MG63 (cell line): ENCODE measurements around the gene PRKCE. TPM values are rescaled to one million over a fixed set of nuclear protein-coding genes. Genes with fewer than 3 reads are reported as not detected.

Experiments used
- DNase-seq: peaks from one replicate; pipeline ENCODE4 v3.0.0-alpha.2; 2020
- H3K27me3 ChIP-seq: fragments of 250-450 bp; sonication (Bioruptor Pico); 2 replicates; pipeline ENCODE4 v1.5.1; 2020; ENCODE audit warnings: mild to moderate bottlenecking, moderate library complexity
- H3K36me3 ChIP-seq: fragments of 250-450 bp; sonication (Bioruptor Pico); 2 replicates; pipeline ENCODE4 v1.5.1; 2020; ENCODE audit warnings: mild to moderate bottlenecking, moderate library complexity
- H3K4me3 ChIP-seq: fragments of 250-450 bp; sonication (Bioruptor Pico); 2 replicates; pipeline ENCODE4 v1.5.1; 2020; ENCODE audit warnings: mild to moderate bottlenecking, moderate library complexity
- H3K9me3 ChIP-seq: fragments of 250-450 bp; sonication (Bioruptor Pico); 2 replicates; pipeline ENCODE4 v1.5.1; 2020; ENCODE audit warnings: mild to moderate bottlenecking, moderate library complexity
- total RNA-seq: library from RNA; depleted of rRNA; stranded (reverse); fragments of >200 nt; shearing (Covaris generic); gene quantifications from 2 replicates; pipeline ENCODE4 v1.2.3, GENCODE V29; 2014; ENCODE audit warnings: low replicate concordance

Gene PRKCE
- total RNA-seq, 1 experiment from 2014 or later, result 16.9 TPM

DNA sequence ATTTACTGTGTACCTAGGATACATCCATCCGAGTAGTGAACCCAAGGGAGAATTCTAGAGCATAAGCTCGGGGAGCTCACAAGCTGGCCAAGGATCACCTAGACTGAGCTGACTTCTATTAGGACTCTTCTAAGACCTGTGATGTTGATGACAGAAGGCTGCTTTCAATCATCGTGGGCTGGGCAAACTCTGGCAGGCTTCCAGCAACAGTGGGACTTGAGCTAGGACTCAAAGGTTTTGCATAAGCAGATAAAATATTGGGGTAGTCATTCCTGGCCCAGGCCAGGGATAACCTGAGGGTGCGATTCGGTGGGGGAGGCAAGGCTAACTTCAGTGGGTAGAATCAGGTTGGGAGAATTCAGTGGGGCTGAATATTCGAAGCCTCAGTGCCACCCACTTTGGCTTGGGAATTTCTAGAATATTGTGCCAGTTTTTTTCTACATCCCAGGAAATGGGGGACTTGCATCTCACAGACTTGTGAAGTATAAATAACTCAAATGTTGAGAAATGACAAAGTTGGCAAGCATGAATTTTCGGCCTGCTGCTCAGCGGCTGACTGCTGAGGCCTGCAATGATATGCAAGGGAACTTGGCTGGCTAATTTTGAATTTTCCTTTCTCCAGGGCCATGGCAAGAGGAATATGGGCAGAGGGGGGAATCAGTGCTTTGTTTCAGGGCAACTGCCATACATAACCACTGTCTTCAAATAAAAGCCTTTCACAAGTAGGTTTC is 274.3 kb downstream of the PRKCE start:
- DNase-seq, result no peak
- Histone ChIP-seq H3K36me3 (no peaks in the 10 kb centered on the region), H3K27me3 (no peaks in the 10 kb centered on the region), H3K9me3 (no peaks in the 10 kb centered on the region; the same call in 1 of the 2 replicates), H3K4me3 (no peak overlapping the region)

- no peak for DNase-seq
- no peaks in the 10 kb centered on the region for H3K36me3 ChIP-seq
- H3K9me3 ChIP-seq, result no peaks in the 10 kb centered on the region; the same call in 1 of the 2 replicates
- no peak overlapping the region for H3K4me3 ChIP-seq
- no peaks in the 10 kb centered on the region for H3K27me3 ChIP-seq
Observed at GRCh38 chr2:45928946-45929345, 277.5 kb downstream of the PRKCE start.

DNA sequence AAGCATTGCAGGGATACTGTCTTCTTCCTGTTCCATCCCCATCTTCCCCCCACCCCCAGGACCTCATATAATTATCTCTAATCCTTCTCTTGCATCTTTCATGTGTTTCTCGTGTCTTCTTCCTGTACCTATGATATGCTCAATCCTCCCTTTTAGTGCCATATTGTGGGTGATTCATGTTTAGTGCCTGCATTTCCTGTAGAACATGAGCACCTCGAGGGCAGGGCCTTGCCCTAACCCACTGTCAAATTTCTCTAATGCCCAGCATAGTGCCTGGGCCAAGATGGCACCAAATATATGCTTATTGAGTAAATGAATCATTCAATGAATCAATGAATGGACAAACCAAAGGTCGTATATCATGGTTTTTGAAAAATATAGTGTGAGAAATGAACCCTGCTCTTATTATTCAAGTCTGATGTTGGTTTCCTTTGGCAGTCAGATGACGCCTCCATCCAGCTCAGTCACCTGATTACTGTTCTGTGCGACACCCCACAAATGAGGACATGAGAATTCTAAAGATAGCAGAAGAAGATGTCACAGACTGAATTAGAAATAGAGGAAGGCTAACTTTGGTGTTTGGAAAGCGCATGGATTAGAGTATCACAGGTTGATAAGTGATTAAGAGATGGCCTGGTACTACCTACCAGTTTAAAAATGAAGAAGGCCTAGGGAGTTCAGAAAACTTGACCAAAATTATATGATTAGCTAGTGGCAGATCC is 278.4 kb downstream of the PRKCE start:
- no peak for DNase-seq
- Histone ChIP-seq H3K27me3 (no peaks in the 10 kb centered on the region), H3K9me3 (no peaks in the 10 kb centered on the region; the same call in 1 of the 2 replicates), H3K36me3 (no peaks in the 10 kb centered on the region), H3K4me3 (no peak overlapping the region)

- Histone ChIP-seq H3K4me3 (no peak overlapping the region), H3K27me3 (no peaks in the 10 kb centered on the region), H3K36me3 (no peaks in the 10 kb centered on the region), H3K9me3 (no peaks in the 10 kb centered on the region; the same call in 1 of the 2 replicates)
- DNase-seq, result peak; percentile 56
Observed at GRCh38 chr2:45930396-45930792, 278.9 kb downstream of the PRKCE start.

GRCh38 chr2:45932278-45932975 is 281.0 kb downstream of the PRKCE start:
- 0 out of 2 replicates have a peak, but pooled peaks cover 3% of the 10 kb centered on the region for H3K36me3 ChIP-seq
- no peaks in the 10 kb centered on the region; the same call in 1 of the 2 replicates for H3K9me3 ChIP-seq
- DNase-seq, result peak; percentile 71
- no peak overlapping the region for H3K4me3 ChIP-seq
- no peaks in the 10 kb centered on the region for H3K27me3 ChIP-seq

GRCh38 chr2:45935791-45936622 is 284.5 kb downstream of the PRKCE start:
- H3K9me3 ChIP-seq, result no peaks in the 10 kb centered on the region; the same call in 1 of the 2 replicates
- H3K4me3 ChIP-seq, result no peak overlapping the region
- peaks cover 10% of the 10 kb centered on the region for H3K36me3 ChIP-seq
- DNase-seq, result peak; percentile 99
- no peaks in the 10 kb centered on the region for H3K27me3 ChIP-seq

GRCh38 chr2:45936623-45936979 is 285.1 kb downstream of the PRKCE start:
- H3K27me3 ChIP-seq, result no peaks in the 10 kb centered on the region

GRCh38 chr2:45937990-45938389 is 286.5 kb downstream of the PRKCE start:
- Histone ChIP-seq H3K9me3 (no peaks in the 10 kb centered on the region; the same call in 1 of the 2 replicates), H3K4me3 (no peak overlapping the region), H3K36me3 (peaks cover 12% of the 10 kb centered on the region), H3K27me3 (no peaks in the 10 kb centered on the region)
- DNase-seq, result no peak

More at GRCh38 chr2:45936623-45936979, 285.1 kb downstream of the PRKCE start:
- Histone ChIP-seq H3K36me3 (peaks cover 10% of the 10 kb centered on the region), H3K9me3 (no peaks in the 10 kb centered on the region; the same call in 1 of the 2 replicates), H3K4me3 (no peak overlapping the region)
- DNase-seq, result no peak

- H3K4me3 ChIP-seq, result no peak overlapping the region
Observed at GRCh38 chr2:45938649-45939511, 287.4 kb downstream of the PRKCE start.

GRCh38 chr2:45941531-45942236 is 290.2 kb downstream of the PRKCE start:
- Histone ChIP-seq H3K36me3 (peaks cover 18% of the 10 kb centered on the region), H3K27me3 (no peaks in the 10 kb centered on the region), H3K4me3 (no peak overlapping the region), H3K9me3 (no peaks in the 10 kb centered on the region; the same call in 1 of the 2 replicates)
- no peak for DNase-seq

More at GRCh38 chr2:45938649-45939511, 287.4 kb downstream of the PRKCE start:
- Histone ChIP-seq H3K36me3 (peaks cover 12% of the 10 kb centered on the region), H3K9me3 (no peaks in the 10 kb centered on the region; the same call in 1 of the 2 replicates), H3K27me3 (no peaks in the 10 kb centered on the region)
- peak; percentile 99 for DNase-seq

- Histone ChIP-seq H3K27me3 (no peaks in the 10 kb centered on the region), H3K9me3 (no peaks in the 10 kb centered on the region; the same call in 1 of the 2 replicates), H3K36me3 (peaks cover 18% of the 10 kb centered on the region), H3K4me3 (no peak overlapping the region)
- DNase-seq, result no peak
Observed at GRCh38 chr2:45942237-45942738, 290.8 kb downstream of the PRKCE start.

DNA sequence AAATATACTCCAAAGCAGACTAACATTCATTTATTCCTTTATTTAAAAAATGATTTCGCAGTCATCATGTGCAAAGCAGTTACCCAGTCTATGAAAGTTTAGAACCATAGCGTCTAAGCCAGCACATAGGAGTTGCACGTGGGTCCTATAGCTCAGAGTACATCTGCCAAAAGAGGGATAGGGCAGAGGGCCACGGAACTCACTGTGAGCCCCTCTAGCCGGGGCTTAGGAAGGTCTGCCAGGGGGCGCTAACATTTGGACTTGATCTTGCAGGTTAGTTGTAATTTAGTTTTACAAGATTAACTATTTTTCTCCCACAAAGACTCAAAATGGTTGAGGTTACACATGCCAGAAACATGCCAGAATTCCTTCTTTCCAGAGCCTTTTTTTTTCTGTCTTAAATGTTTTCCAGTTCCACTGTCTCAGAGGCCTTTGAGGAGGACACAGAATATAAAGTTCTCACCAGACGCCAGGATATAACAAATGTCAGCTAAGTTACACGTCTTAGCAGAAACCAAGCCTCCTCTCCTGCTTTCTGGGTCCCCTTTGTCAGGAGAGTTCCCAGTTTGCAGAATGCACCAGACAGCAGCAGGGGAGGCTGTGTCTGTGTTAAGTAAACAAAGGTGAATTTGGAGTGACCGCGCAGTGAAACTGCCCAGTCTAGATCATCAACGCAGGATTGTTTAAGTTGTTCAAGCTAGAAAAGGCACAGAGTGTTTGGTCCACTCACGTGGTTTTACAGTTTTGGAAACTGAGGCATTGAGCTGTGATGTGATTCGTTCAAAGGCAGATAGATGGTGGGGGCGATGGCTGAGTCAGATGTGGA is 292.0 kb downstream of the PRKCE start:
- H3K9me3 ChIP-seq, result no peaks in the 10 kb centered on the region; the same call in 1 of the 2 replicates

DNA sequence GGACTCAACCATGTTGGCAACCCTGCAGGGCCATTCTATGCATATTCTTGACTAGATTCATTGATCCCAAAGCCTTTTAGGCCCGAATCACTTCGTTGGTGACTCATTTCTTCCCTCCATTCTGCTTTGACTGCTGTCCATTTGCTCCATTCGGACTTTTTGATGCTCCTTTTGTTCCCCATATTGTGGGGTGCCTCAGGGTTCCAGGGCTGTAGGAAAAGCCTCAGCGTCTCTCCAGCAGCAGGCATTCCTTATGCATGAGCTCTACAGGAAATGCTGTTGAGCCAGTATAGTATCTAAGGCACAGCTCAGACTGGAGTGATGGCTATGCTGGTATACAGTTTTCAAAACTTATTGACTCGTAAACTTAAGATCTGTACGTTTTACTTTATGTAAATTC is 292.6 kb downstream of the PRKCE start:
- Histone ChIP-seq H3K27me3 (no peaks in the 10 kb centered on the region), H3K4me3 (no peak overlapping the region), H3K36me3 (peaks cover 18% of the 10 kb centered on the region), H3K9me3 (no peaks in the 10 kb centered on the region; the same call in 1 of the 2 replicates)
- DNase-seq, result peak; percentile 70

More for the DNA sequence above, 292.0 kb downstream of the PRKCE start:
- Histone ChIP-seq H3K27me3 (no peaks in the 10 kb centered on the region), H3K36me3 (peaks cover 18% of the 10 kb centered on the region), H3K4me3 (no peak overlapping the region)
- DNase-seq, result no peak

- peaks cover 14% of the 10 kb centered on the region for H3K36me3 ChIP-seq
- H3K4me3 ChIP-seq, result no peak overlapping the region
- DNase-seq, result no peak
- no peaks in the 10 kb centered on the region; the same call in 1 of the 2 replicates for H3K9me3 ChIP-seq
- H3K27me3 ChIP-seq, result no peaks in the 10 kb centered on the region
Observed at GRCh38 chr2:45945302-45945717, 293.8 kb downstream of the PRKCE start.
